KMS-11 (cell line): ENCODE measurements around the gene RAVER2.

Source experiments
- H2AFZ ChIP-seq: fragments of 200-600 bp; sonication (generic); 2 replicates; pipeline ENCODE4 v1.6.1; 2016; ENCODE audit warnings: antibody characterized with exemption, mixed run types, low read depth
- H3K27ac ChIP-seq: fragments of 200-600 bp; sonication (generic); 2 replicates; pipeline ENCODE4 v1.6.1; 2016; ENCODE audit warnings: mild to moderate bottlenecking, mixed run types
- H3K27me3 ChIP-seq: fragments of 200-600 bp; sonication (generic); 2 replicates; pipeline ENCODE4 v1.6.1; 2017; ENCODE audit warnings: mild to moderate bottlenecking, low read depth, mixed run types, moderate library complexity; ENCODE audit not compliant: insufficient read depth
- H3K36me3 ChIP-seq: fragments of 200-600 bp; sonication (generic); 2 replicates; pipeline ENCODE4 v1.6.1; 2017; ENCODE audit warnings: mild to moderate bottlenecking, mixed run types; ENCODE audit not compliant: insufficient read depth
- H3K4me1 ChIP-seq: fragments of 200-600 bp; sonication (generic); 2 replicates; pipeline ENCODE4 v1.6.1; 2016; ENCODE audit warnings: mild to moderate bottlenecking, low read depth, mixed run types; ENCODE audit not compliant: poor library complexity, severe bottlenecking
- H3K4me2 ChIP-seq: fragments of 200-600 bp; sonication (generic); 2 replicates; pipeline ENCODE4 v1.7.0; 2016; ENCODE audit warnings: mild to moderate bottlenecking, mixed run types
- H3K4me3 ChIP-seq: fragments of 200-600 bp; sonication (generic); IDR thresholded peaks from 2 replicates; pipeline ENCODE4 v1.6.1; 2017; ENCODE audit warnings: low read depth, low read length, mixed read lengths; ENCODE audit not compliant: insufficient read depth
- H3K79me2 ChIP-seq: fragments of 200-600 bp; sonication (generic); 2 replicates; pipeline ENCODE4 v1.6.1; 2016; ENCODE audit warnings: low read depth, mixed run types; ENCODE audit not compliant: insufficient read depth
- H3K9ac ChIP-seq: fragments of 200-600 bp; sonication (generic); 2 replicates; pipeline ENCODE4 v1.6.1; 2016; ENCODE audit warnings: mild to moderate bottlenecking, mixed run types
- H4K20me1 ChIP-seq: fragments of 200-600 bp; sonication (generic); 2 replicates; pipeline ENCODE4 v1.6.1; 2016; ENCODE audit warnings: mild to moderate bottlenecking, mixed run types; ENCODE audit not compliant: insufficient read depth
- TF ChIP-seq, protein P1 (sequence below): fragments of 200-600 bp; sonication (generic); conservative IDR thresholded peaks from 2 replicates; pipeline ENCODE4 v1.6.1; 2017; ENCODE audit warnings: low read depth, mild to moderate bottlenecking, antibody characterized with exemption, low read length, moderate library complexity, mixed read lengths

RAVER2 gene

GRCh38 chr1:64847666-64848065, 102.8 kb downstream of the RAVER2 start:
- H3K79me2 ChIP-seq: no peaks in the 10 kb centered on the region
- no peak overlapping the region for H3K27ac ChIP-seq
- no peak overlapping the region for H3K4me3 ChIP-seq
- no peaks in the 10 kb centered on the region for H3K27me3 ChIP-seq
- H3K36me3 ChIP-seq: no peaks in the 10 kb centered on the region
- no peak overlapping the region for H3K4me2 ChIP-seq
- no peak overlapping the region for H2AFZ ChIP-seq
- no peaks in the 10 kb centered on the region for H4K20me1 ChIP-seq
- H3K9ac ChIP-seq: no peak overlapping the region
- TF ChIP-seq, protein P1, sequence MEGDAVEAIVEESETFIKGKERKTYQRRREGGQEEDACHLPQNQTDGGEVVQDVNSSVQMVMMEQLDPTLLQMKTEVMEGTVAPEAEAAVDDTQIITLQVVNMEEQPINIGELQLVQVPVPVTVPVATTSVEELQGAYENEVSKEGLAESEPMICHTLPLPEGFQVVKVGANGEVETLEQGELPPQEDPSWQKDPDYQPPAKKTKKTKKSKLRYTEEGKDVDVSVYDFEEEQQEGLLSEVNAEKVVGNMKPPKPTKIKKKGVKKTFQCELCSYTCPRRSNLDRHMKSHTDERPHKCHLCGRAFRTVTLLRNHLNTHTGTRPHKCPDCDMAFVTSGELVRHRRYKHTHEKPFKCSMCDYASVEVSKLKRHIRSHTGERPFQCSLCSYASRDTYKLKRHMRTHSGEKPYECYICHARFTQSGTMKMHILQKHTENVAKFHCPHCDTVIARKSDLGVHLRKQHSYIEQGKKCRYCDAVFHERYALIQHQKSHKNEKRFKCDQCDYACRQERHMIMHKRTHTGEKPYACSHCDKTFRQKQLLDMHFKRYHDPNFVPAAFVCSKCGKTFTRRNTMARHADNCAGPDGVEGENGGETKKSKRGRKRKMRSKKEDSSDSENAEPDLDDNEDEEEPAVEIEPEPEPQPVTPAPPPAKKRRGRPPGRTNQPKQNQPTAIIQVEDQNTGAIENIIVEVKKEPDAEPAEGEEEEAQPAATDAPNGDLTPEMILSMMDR: no peak
- no peaks in the 10 kb centered on the region for H3K4me1 ChIP-seq

DNA sequence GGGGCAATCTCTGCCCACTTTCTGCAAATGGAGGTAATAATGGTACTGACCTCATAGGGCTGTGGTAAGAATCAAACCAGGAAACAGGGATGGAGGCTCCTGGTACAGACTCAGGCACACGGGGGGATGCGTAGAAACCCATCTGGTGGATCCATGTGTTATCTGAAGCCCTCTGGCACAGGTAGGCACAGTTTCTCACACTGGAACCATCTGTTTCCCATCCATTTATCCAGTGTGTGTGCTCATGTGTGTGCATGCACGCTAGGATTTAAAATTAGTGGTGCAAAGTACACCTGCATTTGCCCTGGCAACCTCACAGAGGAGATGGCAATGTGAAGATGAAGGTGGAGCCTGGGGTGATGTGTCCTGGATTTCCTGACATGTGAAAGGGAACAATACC, 103.3 kb downstream of the RAVER2 start:
- no peak overlapping the region for H3K4me3 ChIP-seq
- no peak overlapping the region for H3K27ac ChIP-seq
- no peaks in the 10 kb centered on the region for H4K20me1 ChIP-seq
- H3K36me3 ChIP-seq: no peaks in the 10 kb centered on the region
- no peaks in the 10 kb centered on the region for H3K4me1 ChIP-seq
- TF ChIP-seq, protein P1: no peak
- no peaks in the 10 kb centered on the region for H3K27me3 ChIP-seq
- H3K79me2 ChIP-seq: no peaks in the 10 kb centered on the region
- H3K4me2 ChIP-seq: no peak overlapping the region
- H2AFZ ChIP-seq: no peak overlapping the region
- H3K9ac ChIP-seq: no peak overlapping the region

DNA sequence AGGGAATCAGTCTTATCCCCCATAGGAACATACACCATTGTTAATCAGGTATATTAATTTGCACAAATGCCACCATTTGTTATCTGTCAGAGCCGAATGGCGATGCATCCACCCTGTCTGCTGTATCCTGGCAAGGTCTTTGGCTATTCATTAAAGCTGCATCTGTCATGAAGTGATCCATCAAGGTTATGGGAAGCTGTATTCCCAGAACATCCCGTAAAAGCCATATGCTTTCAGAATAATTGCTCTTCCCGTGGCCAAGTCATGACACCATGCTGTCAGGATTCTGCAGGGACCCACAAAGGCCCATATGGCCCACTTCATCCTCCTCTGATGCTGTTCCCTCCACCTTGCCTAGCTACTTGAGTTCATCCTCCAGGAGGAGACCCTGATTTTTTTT, 103.9 kb downstream of the RAVER2 start:
- H2AFZ ChIP-seq: no peak overlapping the region
- no peak overlapping the region for H3K4me2 ChIP-seq
- H3K4me1 ChIP-seq: no peaks in the 10 kb centered on the region
- no peak overlapping the region for H3K4me3 ChIP-seq
- H3K9ac ChIP-seq: no peak overlapping the region
- H4K20me1 ChIP-seq: no peaks in the 10 kb centered on the region
- H3K27me3 ChIP-seq: no peaks in the 10 kb centered on the region
- TF ChIP-seq, protein P1: no peak
- H3K79me2 ChIP-seq: no peaks in the 10 kb centered on the region
- no peaks in the 10 kb centered on the region for H3K36me3 ChIP-seq
- H3K27ac ChIP-seq: no peak overlapping the region

DNA sequence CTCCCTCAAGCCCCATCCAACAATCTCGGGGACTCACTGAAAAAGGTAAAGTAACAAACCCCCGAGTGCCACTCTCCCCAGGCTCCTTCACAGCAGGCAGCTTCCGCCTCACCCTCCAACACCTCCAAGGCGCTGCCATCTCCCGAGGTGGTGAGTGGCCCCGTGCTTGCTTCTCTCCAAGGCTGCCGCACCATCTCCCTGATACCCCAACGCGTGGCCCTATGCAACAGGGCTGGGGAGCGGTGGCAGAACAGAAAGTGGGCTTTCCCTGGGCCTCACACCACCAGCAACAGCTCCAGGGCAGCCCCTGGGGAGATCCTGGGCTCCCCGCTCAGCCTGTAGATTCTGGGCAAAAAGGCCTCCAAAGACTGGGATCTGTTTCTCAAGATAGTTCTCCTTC, 105.1 kb downstream of the RAVER2 start:
- no peaks in the 10 kb centered on the region for H3K36me3 ChIP-seq

More for the DNA sequence above, 105.1 kb downstream of the RAVER2 start:
- Histone ChIP-seq H3K79me2 (no peaks in the 10 kb centered on the region), H3K27ac (no peak overlapping the region), H3K9ac (no peak overlapping the region), H3K4me1 (no peaks in the 10 kb centered on the region), H4K20me1 (no peaks in the 10 kb centered on the region), H3K27me3 (no peaks in the 10 kb centered on the region), H3K4me3 (no peak overlapping the region), H2AFZ (no peak overlapping the region), H3K4me2 (no peak overlapping the region)
- TF ChIP-seq, protein P1: no peak
